ENCODE data around the gene GH2.
"Not testable (repeated sequence)": the region's sequence is repeated elsewhere in the genome, so short reads cannot be mapped to it uniquely, and the experiment has no call there.

Gene GH2

GRCh38 chr17:63892316-63893037 is 10.7 kb upstream of the GH2 start:
- not testable (repeated sequence) for H3K4me3 ChIP-seq (ENCODE audit: insufficient read depth in 1 of 2, low read depth in 1 of 2, low read length in 2 of 2); H3K4me1 ChIP-seq (ENCODE audit: control insufficient read depth, insufficient read depth, low read depth, low read length); H3K9me3 ChIP-seq (ENCODE audit: control insufficient read depth, low read length); H2AFZ ChIP-seq (ENCODE audit: low read depth, low read length); H3K27ac ChIP-seq (ENCODE audit: low read length, poor library complexity, severe bottlenecking); H2AK5ac ChIP-seq (ENCODE audit: low read length, severe bottlenecking); H3K4ac ChIP-seq (ENCODE audit: low read depth in 1 of 2, low read length in 2 of 2); H3K23ac ChIP-seq (ENCODE audit: low read length in 2 of 2); H3K79me1 ChIP-seq (replicated peaks; ENCODE audit: low read length, poor library complexity, severe bottlenecking); H4K91ac ChIP-seq (ENCODE audit: low read length); H3K14ac ChIP-seq (ENCODE audit: low read length in 2 of 2); H2BK120ac ChIP-seq (ENCODE audit: low read depth, low read length); H2BK5ac ChIP-seq (ENCODE audit: low read depth, low read length, poor library complexity, severe bottlenecking); H3K18ac ChIP-seq (ENCODE audit: low read depth in 1 of 2, low read length in 2 of 2); H3K9ac ChIP-seq (ENCODE audit: low read length); H3K4me2 ChIP-seq (ENCODE audit: low read length, poor library complexity, severe bottlenecking); H3K27me3 ChIP-seq (ENCODE audit: control insufficient read depth in 1 of 2, insufficient read depth in 1 of 2, low read length in 2 of 2); H4K8ac ChIP-seq (ENCODE audit: low read length); DNase-seq; H2BK12ac ChIP-seq (ENCODE audit: low read length in 2 of 2); H3K36me3 ChIP-seq (ENCODE audit: control insufficient read depth in 1 of 2, insufficient read depth in 2 of 2, low read depth in 1 of 2, low read length in 2 of 2); H2BK15ac ChIP-seq (ENCODE audit: low read depth, poor library complexity, severe bottlenecking)
- WGBS, result 69% methylated on average over 6 of the region's 11 CpGs

GRCh38 chr17:63889026-63889848 is 7.5 kb upstream of the GH2 start:
- not testable (repeated sequence) for H4K8ac ChIP-seq (ENCODE audit: low read length); H3K36me3 ChIP-seq (ENCODE audit: control insufficient read depth in 1 of 2, insufficient read depth in 2 of 2, low read depth in 1 of 2, low read length in 2 of 2); H4K91ac ChIP-seq (ENCODE audit: low read length); H3K23ac ChIP-seq (ENCODE audit: low read length in 2 of 2); H3K14ac ChIP-seq (ENCODE audit: low read length in 2 of 2); H3K4ac ChIP-seq (ENCODE audit: low read depth in 1 of 2, low read length in 2 of 2); H3K79me1 ChIP-seq (replicated peaks; ENCODE audit: low read length, poor library complexity, severe bottlenecking); H2BK120ac ChIP-seq (ENCODE audit: low read depth, low read length); H2BK12ac ChIP-seq (ENCODE audit: low read length in 2 of 2); H2BK15ac ChIP-seq (ENCODE audit: low read depth, poor library complexity, severe bottlenecking); H3K4me3 ChIP-seq (ENCODE audit: insufficient read depth in 1 of 2, low read depth in 1 of 2, low read length in 2 of 2); H2BK5ac ChIP-seq (ENCODE audit: low read depth, low read length, poor library complexity, severe bottlenecking); H3K18ac ChIP-seq (ENCODE audit: low read depth in 1 of 2, low read length in 2 of 2); H3K4me1 ChIP-seq (ENCODE audit: control insufficient read depth, insufficient read depth, low read depth, low read length); H3K4me2 ChIP-seq (ENCODE audit: low read length, poor library complexity, severe bottlenecking); H2AFZ ChIP-seq (ENCODE audit: low read depth, low read length); H3K9me3 ChIP-seq (ENCODE audit: control insufficient read depth, low read length); H2AK5ac ChIP-seq (ENCODE audit: low read length, severe bottlenecking); H3K27ac ChIP-seq (ENCODE audit: low read length, poor library complexity, severe bottlenecking); H3K9ac ChIP-seq (ENCODE audit: low read length); H3K27me3 ChIP-seq (ENCODE audit: control insufficient read depth in 1 of 2, insufficient read depth in 1 of 2, low read length in 2 of 2)
- WGBS, result 49% methylated on average over 11 of the region's 13 CpGs
- DNase-seq, result peak; percentile 47

GRCh38 chr17:63885119-63885518 is 3.4 kb upstream of the GH2 start:
- H2BK5ac ChIP-seq (ENCODE audit: low read depth, low read length, poor library complexity, severe bottlenecking); H2AFZ ChIP-seq (ENCODE audit: low read depth, low read length); H3K4me3 ChIP-seq (ENCODE audit: insufficient read depth in 1 of 2, low read depth in 1 of 2, low read length in 2 of 2); H2BK15ac ChIP-seq (ENCODE audit: low read depth, poor library complexity, severe bottlenecking); H2AK5ac ChIP-seq (ENCODE audit: low read length, severe bottlenecking); H3K36me3 ChIP-seq (ENCODE audit: control insufficient read depth in 1 of 2, insufficient read depth in 2 of 2, low read depth in 1 of 2, low read length in 2 of 2); H4K91ac ChIP-seq (ENCODE audit: low read length); H3K4me1 ChIP-seq (ENCODE audit: control insufficient read depth, insufficient read depth, low read depth, low read length); H3K9ac ChIP-seq (ENCODE audit: low read length); H3K27ac ChIP-seq (ENCODE audit: low read length, poor library complexity, severe bottlenecking); H4K8ac ChIP-seq (ENCODE audit: low read length); H3K4ac ChIP-seq (ENCODE audit: low read depth in 1 of 2, low read length in 2 of 2); H3K79me1 ChIP-seq (replicated peaks; ENCODE audit: low read length, poor library complexity, severe bottlenecking); H3K4me2 ChIP-seq (ENCODE audit: low read length, poor library complexity, severe bottlenecking); H2BK12ac ChIP-seq (ENCODE audit: low read length in 2 of 2); H3K14ac ChIP-seq (ENCODE audit: low read length in 2 of 2); DNase-seq; H2BK120ac ChIP-seq (ENCODE audit: low read depth, low read length); H3K9me3 ChIP-seq (ENCODE audit: control insufficient read depth, low read length); H3K23ac ChIP-seq (ENCODE audit: low read length in 2 of 2); H3K18ac ChIP-seq (ENCODE audit: low read depth in 1 of 2, low read length in 2 of 2): not testable (repeated sequence)
- WGBS, result 92% methylated on average over 11 of the region's 11 CpGs
- peaks cover 10 to 21% of the 10 kb centered on the region in 2 experiments for H3K27me3 ChIP-seq (ENCODE audit: control insufficient read depth in 1 of 2, insufficient read depth in 1 of 2, low read length in 2 of 2)

GRCh38 chr17:63882626-63883126 is 932 bp upstream of the GH2 start:
- H2BK5ac ChIP-seq (ENCODE audit: low read depth, low read length, poor library complexity, severe bottlenecking); H3K9me3 ChIP-seq (ENCODE audit: control insufficient read depth, low read length); H3K4me2 ChIP-seq (ENCODE audit: low read length, poor library complexity, severe bottlenecking); H3K36me3 ChIP-seq (ENCODE audit: control insufficient read depth in 1 of 2, insufficient read depth in 2 of 2, low read depth in 1 of 2, low read length in 2 of 2); H3K18ac ChIP-seq (ENCODE audit: low read depth in 1 of 2, low read length in 2 of 2); H3K27ac ChIP-seq (ENCODE audit: low read length, poor library complexity, severe bottlenecking); H2AFZ ChIP-seq (ENCODE audit: low read depth, low read length); H3K9ac ChIP-seq (ENCODE audit: low read length); H3K14ac ChIP-seq (ENCODE audit: low read length in 2 of 2); DNase-seq; H4K91ac ChIP-seq (ENCODE audit: low read length); H3K4ac ChIP-seq (ENCODE audit: low read depth in 1 of 2, low read length in 2 of 2); H2AK5ac ChIP-seq (ENCODE audit: low read length, severe bottlenecking); H2BK12ac ChIP-seq (ENCODE audit: low read length in 2 of 2); H2BK120ac ChIP-seq (ENCODE audit: low read depth, low read length); H3K4me3 ChIP-seq (ENCODE audit: insufficient read depth in 1 of 2, low read depth in 1 of 2, low read length in 2 of 2); H3K23ac ChIP-seq (ENCODE audit: low read length in 2 of 2); H3K79me1 ChIP-seq (replicated peaks; ENCODE audit: low read length, poor library complexity, severe bottlenecking); H3K4me1 ChIP-seq (ENCODE audit: control insufficient read depth, insufficient read depth, low read depth, low read length); H4K8ac ChIP-seq (ENCODE audit: low read length); H2BK15ac ChIP-seq (ENCODE audit: low read depth, poor library complexity, severe bottlenecking): not testable (repeated sequence)
- H3K27me3 ChIP-seq (ENCODE audit: control insufficient read depth in 1 of 2, insufficient read depth in 1 of 2, low read length in 2 of 2), result peaks cover 9 to 29% of the 10 kb centered on the region in 2 experiments
- 79% methylated on average over 6 of the region's 9 CpGs for WGBS
